H9 (cell line): Measurements from ENCODE around the gene S100A3. TPM values are rescaled to one million over a fixed set of nuclear protein-coding genes. Genes with fewer than 3 reads are reported as not detected.

Experiments
- DNase-seq: peaks from one replicate; pipeline ENCODE4 v3.0.0-alpha.2; 2017
- H2AFZ ChIP-seq: one replicate; pipeline ENCODE4 v1.6.1; 2013; ENCODE audit warnings: mild to moderate bottlenecking, low read length, control low read depth, moderate library complexity
- H2AK5ac ChIP-seq: 2 replicates; pipeline ENCODE4 v1.6.1; 2013; ENCODE audit warnings: low read length, control low read depth, mixed read lengths; ENCODE audit not compliant: insufficient read length
- H2BK120ac ChIP-seq: one replicate; pipeline ENCODE4 v1.6.1; 2013; ENCODE audit warnings: low read depth, mild to moderate bottlenecking, low read length, control low read depth, inconsistent platforms; ENCODE audit not compliant: poor library complexity, severe bottlenecking
- H2BK12ac ChIP-seq: 2 replicates; pipeline ENCODE4 v1.6.1; 2013; ENCODE audit warnings: low read length, control low read depth, mixed read lengths, low read depth; ENCODE audit not compliant: insufficient read length
- H2BK15ac ChIP-seq: 2 replicates; pipeline ENCODE4 v1.6.1; 2013; ENCODE audit warnings: low read depth, low read length, control low read depth
- H2BK20ac ChIP-seq: one replicate; pipeline ENCODE4 v1.6.1; 2013; ENCODE audit warnings: low read depth, mild to moderate bottlenecking, low read length, control low read depth, inconsistent platforms; ENCODE audit not compliant: poor library complexity, severe bottlenecking
- H2BK5ac ChIP-seq: 2 replicates; pipeline ENCODE4 v1.6.1; 2013; ENCODE audit warnings: low read length, control low read depth, mixed read lengths; ENCODE audit not compliant: insufficient read length
- H3K14ac ChIP-seq: 2 replicates; pipeline ENCODE4 v1.6.1; 2013; ENCODE audit warnings: low read length, control low read depth; ENCODE audit not compliant: insufficient read depth
- H3K18ac ChIP-seq: 2 replicates; pipeline ENCODE4 v1.6.1; 2013; ENCODE audit warnings: low read depth, mild to moderate bottlenecking, mixed read lengths, low read length, control low read depth; ENCODE audit not compliant: insufficient read length
- H3K23ac ChIP-seq: 2 replicates; pipeline ENCODE4 v1.6.1; 2013; ENCODE audit warnings: low read length, control low read depth, mixed read lengths, low read depth; ENCODE audit not compliant: insufficient read length
- H3K23me2 ChIP-seq: 2 replicates; pipeline ENCODE4 v1.6.1; 2013; ENCODE audit warnings: low read depth, mild to moderate bottlenecking, mixed read lengths, low read length, control low read depth; ENCODE audit not compliant: insufficient read length, poor library complexity, severe bottlenecking
- H3K27ac ChIP-seq: 2 replicates; pipeline ENCODE4 v1.5.1; 2013; ENCODE audit warnings: low read length, control low read depth, mixed read lengths, low read depth; ENCODE audit not compliant: insufficient read length
- H3K27me3 ChIP-seq: 2 replicates; pipeline ENCODE4 v1.6.1; 2013; ENCODE audit warnings: low read length, control low read depth, inconsistent platforms; ENCODE audit not compliant: insufficient read depth
- H3K4ac ChIP-seq: 2 replicates; pipeline ENCODE4 v1.6.1; 2013; ENCODE audit warnings: low read depth, mild to moderate bottlenecking, control low read depth, inconsistent platforms, low read length, moderate library complexity
- H3K4me1 ChIP-seq: 2 replicates; pipeline ENCODE4 v1.6.1; 2013; ENCODE audit warnings: low read length, control low read depth, inconsistent platforms; ENCODE audit not compliant: insufficient read depth
- H3K4me2 ChIP-seq: 2 replicates; pipeline ENCODE4 v1.6.1; 2013; ENCODE audit warnings: low read length, control low read depth, mixed read lengths; ENCODE audit not compliant: insufficient read length, insufficient read depth
- H3K56ac ChIP-seq: 2 replicates; pipeline ENCODE4 v1.6.1; 2013; ENCODE audit warnings: low read depth, mild to moderate bottlenecking, mixed read lengths, low read length, control low read depth; ENCODE audit not compliant: insufficient read length
- H3K79me1 ChIP-seq: 2 replicates; pipeline ENCODE4 v1.6.1; 2013; ENCODE audit warnings: low read depth, mild to moderate bottlenecking, moderate library complexity, low read length, control low read depth, inconsistent platforms; ENCODE audit not compliant: insufficient read depth, poor library complexity, severe bottlenecking
- H3K79me2 ChIP-seq: 2 replicates; pipeline ENCODE4 v1.6.1; 2013; ENCODE audit warnings: low read length, control low read depth, inconsistent platforms; ENCODE audit not compliant: insufficient read depth
- H3K9ac ChIP-seq: 2 replicates; pipeline ENCODE4 v1.6.1; 2013; ENCODE audit warnings: low read length, control low read depth, mixed read lengths; ENCODE audit not compliant: insufficient read length; ENCODE audit errors: extremely low read depth
- H3K9me3 ChIP-seq: one replicate; pipeline ENCODE4 v1.6.1; 2013; ENCODE audit warnings: low read depth, low read length, inconsistent platforms; ENCODE audit not compliant: control insufficient read depth
- H3T11ph ChIP-seq: one replicate; pipeline ENCODE4 v1.6.1; 2013; ENCODE audit warnings: mild to moderate bottlenecking, low read length, control low read depth, inconsistent platforms
- H4K20me1 ChIP-seq: one replicate; pipeline ENCODE4 v1.6.1; 2013; ENCODE audit not compliant: control insufficient read depth, insufficient read length, insufficient read depth
- H4K5ac ChIP-seq: 2 replicates; pipeline ENCODE4 v1.6.1; 2013; ENCODE audit warnings: low read depth, mild to moderate bottlenecking, mixed read lengths, low read length, control low read depth; ENCODE audit not compliant: insufficient read length
- H4K8ac ChIP-seq: replicated peaks from 2 replicates; pipeline ENCODE4 v1.6.1; 2013; ENCODE audit warnings: low read length, control low read depth, mixed read lengths, low read depth; ENCODE audit not compliant: insufficient read length
- H4K91ac ChIP-seq: 2 replicates; pipeline ENCODE4 v1.6.1; 2013; ENCODE audit warnings: low read depth, mild to moderate bottlenecking, moderate library complexity, mixed read lengths, low read length, control low read depth; ENCODE audit not compliant: insufficient read length
- H3K27ac Mint-ChIP-seq, 3 experiments: 2 replicates in 2 of 3; 3 replicates in 1 of 3; pipeline ENCODE4 v1.8.0; 2020 to 2021; ENCODE audit warnings: mixed read lengths in 3 of 3, mild to moderate bottlenecking in 1 of 3, moderate library complexity in 1 of 3
- H3K27me3 Mint-ChIP-seq: 2 replicates; pipeline ENCODE4 v1.8.0; 2021; ENCODE audit warnings: low read depth, mild to moderate bottlenecking, moderate library complexity, mixed read lengths
- H3K36me3 Mint-ChIP-seq, 3 experiments: 2 replicates in 2 of 3; 3 replicates in 1 of 3; pipeline ENCODE4 v1.8.0; 2020 to 2021; ENCODE audit warnings: low read depth in 3 of 3, mixed read lengths in 3 of 3; ENCODE audit not compliant: insufficient read depth in 1 of 3
- H3K4me1 Mint-ChIP-seq, 2 experiments: 2 replicates each; pipeline ENCODE4 v1.8.0; 2020; ENCODE audit warnings: mixed read lengths in 2 of 2
- H3K4me3 Mint-ChIP-seq, 2 experiments: 2 replicates in 1 of 2; 3 replicates in 1 of 2; pipeline ENCODE4 v1.8.0; 2020 to 2021; ENCODE audit warnings: mild to moderate bottlenecking in 2 of 2, mixed read lengths in 2 of 2, moderate library complexity in 1 of 2
- H3K9me3 Mint-ChIP-seq, 2 experiments: 2 replicates in 1 of 2; 3 replicates in 1 of 2; pipeline ENCODE4 v1.8.0; 2020; ENCODE audit warnings: mild to moderate bottlenecking in 2 of 2, mixed read lengths in 2 of 2, moderate library complexity in 1 of 2
- WGBS: extraction: QIAGEN DNeasy Blood & Tissue Kit; methylation state at CpG from one replicate; pipeline ENCODE4 v1.1.7; 2013; ENCODE audit warnings: missing lambda C conversion rate, low lambda C conversion rate, mixed read lengths; ENCODE audit not compliant: insufficient read length; ENCODE audit errors: extremely low coverage; 5-methylcytosine and 5-hydroxymethylcytosine counted together
- total RNA-seq: library from RNA; stranded (reverse); gene quantifications from 2 replicates; pipeline ENCODE4 v1.2.1, GENCODE V29; 2021
- TF ChIP-seq, protein P1 (sequence below): fragments of 200-600 bp; sonication (generic); conservative IDR thresholded peaks from 3 replicates; pipeline ENCODE4 v1.8.0; 2021; ENCODE audit warnings: antibody characterized with exemption, mild to moderate bottlenecking

S100A3 gene
- total RNA-seq, 1 experiment from 2014 or later: not detected

DNA sequence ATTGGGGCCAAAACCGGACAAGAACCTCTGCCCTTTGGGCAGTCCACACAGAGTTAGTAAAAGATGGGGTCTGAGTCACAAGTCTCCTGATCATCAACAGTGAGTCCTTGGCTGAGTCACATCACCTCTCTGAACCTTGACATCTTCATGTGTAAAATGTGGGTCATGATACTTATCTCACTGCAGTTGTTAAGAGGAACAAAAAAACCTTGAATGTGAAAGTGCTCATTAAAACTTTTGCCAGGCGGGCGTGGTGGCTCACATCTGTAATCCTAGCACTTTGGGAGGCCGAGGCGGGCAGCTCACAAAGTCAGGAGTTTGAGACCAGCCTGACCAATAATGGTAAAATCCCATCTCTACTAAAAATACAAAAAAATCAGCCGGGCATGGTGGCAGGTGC is 48.1 kb upstream of the S100A3 start:
- H3K27ac Mint-ChIP-seq: no peak overlapping the region
- Histone ChIP-seq H4K5ac (no peak overlapping the region), H3K18ac (no peak overlapping the region), H3K23me2 (no peaks in the 10 kb centered on the region), H3K23ac (no peak overlapping the region), H4K20me1 (no peaks in the 10 kb centered on the region), H3K9me3 (no peaks in the 10 kb centered on the region), H3K4me2 (no peak overlapping the region), H3K14ac (no peak overlapping the region), H3K27ac (no peak overlapping the region), H2BK5ac (no peak overlapping the region), H2BK12ac (no peak overlapping the region), H4K8ac (no peak overlapping the region), H3K4me1 (peaks cover 7% of the 10 kb centered on the region; the same call in 1 of the 2 replicates), H3T11ph (no peak overlapping the region), H2AFZ (no peak overlapping the region), H3K27me3 (no peaks in the 10 kb centered on the region), H3K9ac (no peak overlapping the region), H2AK5ac (no peak overlapping the region), H3K56ac (no peak overlapping the region), H2BK120ac (no peak overlapping the region), H3K79me2 (no peaks in the 10 kb centered on the region), H2BK20ac (no peak overlapping the region), H3K79me1 (no peaks in the 10 kb centered on the region), H2BK15ac (no peak overlapping the region), H4K91ac (no peak overlapping the region), H3K4ac (no peak overlapping the region)
- no peaks in the 10 kb centered on the region for H3K9me3 Mint-ChIP-seq
- no peak overlapping the region for H3K4me3 Mint-ChIP-seq
- TF ChIP-seq, protein P1, sequence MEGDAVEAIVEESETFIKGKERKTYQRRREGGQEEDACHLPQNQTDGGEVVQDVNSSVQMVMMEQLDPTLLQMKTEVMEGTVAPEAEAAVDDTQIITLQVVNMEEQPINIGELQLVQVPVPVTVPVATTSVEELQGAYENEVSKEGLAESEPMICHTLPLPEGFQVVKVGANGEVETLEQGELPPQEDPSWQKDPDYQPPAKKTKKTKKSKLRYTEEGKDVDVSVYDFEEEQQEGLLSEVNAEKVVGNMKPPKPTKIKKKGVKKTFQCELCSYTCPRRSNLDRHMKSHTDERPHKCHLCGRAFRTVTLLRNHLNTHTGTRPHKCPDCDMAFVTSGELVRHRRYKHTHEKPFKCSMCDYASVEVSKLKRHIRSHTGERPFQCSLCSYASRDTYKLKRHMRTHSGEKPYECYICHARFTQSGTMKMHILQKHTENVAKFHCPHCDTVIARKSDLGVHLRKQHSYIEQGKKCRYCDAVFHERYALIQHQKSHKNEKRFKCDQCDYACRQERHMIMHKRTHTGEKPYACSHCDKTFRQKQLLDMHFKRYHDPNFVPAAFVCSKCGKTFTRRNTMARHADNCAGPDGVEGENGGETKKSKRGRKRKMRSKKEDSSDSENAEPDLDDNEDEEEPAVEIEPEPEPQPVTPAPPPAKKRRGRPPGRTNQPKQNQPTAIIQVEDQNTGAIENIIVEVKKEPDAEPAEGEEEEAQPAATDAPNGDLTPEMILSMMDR: no peak
- no peak for DNase-seq
- H3K4me1 Mint-ChIP-seq: peaks cover 19% of the 10 kb centered on the region in 2 experiments
- WGBS: no CpG with 5 or more reads among the region's 6 CpGs
- no peaks in the 10 kb centered on the region for H3K36me3 Mint-ChIP-seq
- H3K27me3 Mint-ChIP-seq: no peaks in the 10 kb centered on the region; the same call in none of the 2 replicates
